ENCODE measurements around the gene INSL3. TPM values are rescaled to one million over a fixed set of nuclear protein-coding genes. Genes with fewer than 3 reads are reported as not detected.

The INSL3 gene
- total RNA-seq, 1 donor from 2014 or later, result not detected

DNA sequence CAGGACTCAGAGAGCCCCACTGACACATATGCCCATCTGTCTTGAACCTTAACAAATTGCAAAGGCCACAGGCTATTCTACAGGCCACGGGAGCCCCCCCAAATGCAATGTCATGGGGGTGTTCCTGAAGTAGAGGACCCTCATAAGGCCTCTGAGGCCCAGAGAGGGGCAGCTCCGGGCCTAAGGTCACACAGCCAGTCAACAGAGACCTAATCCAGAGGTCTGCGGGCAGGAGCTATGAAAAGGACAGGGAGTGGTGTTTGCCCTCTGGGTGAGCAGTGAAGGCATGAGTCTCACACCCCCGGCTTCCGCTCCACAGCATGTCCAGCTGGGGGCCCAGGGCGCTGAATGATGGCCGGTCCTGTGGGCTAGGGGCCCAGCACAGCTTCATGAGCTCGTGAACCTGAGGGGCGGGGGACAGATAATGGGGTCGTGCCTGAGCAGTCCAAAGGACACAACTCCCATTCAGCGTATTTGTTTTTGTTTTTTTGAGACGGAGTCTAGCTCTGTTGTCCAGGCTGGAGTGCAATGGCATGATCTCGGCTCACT is 5.3 kb upstream of the INSL3 start:
- no peak overlapping the region for H3K9ac ChIP-seq
- Mint-ChIP-seq H3K9me3 (no peaks in the 10 kb centered on the region), H3K36me3 (no peaks in the 10 kb centered on the region), H3K4me3 (no peak overlapping the region), H3K27me3 (ENCODE audit: insufficient read depth, low read depth) (peaks cover 2% of the 10 kb centered on the region), H3K27ac (no peak overlapping the region), H3K4me1 (peaks cover 9% of the 10 kb centered on the region)
- peaks cover 20% of the 10 kb centered on the region for H3F3A ChIP-seq (ENCODE audit: low read depth)
- DNase-seq (ENCODE audit: low spot score), result no peak
- TF ChIP-seq EZH2 (IDR thresholded peaks at IDR 0.05) (no peak), EZH2phosphoT487 (IDR thresholded peaks at IDR 0.05) (no peak)
- TF ChIP-seq, protein P1, sequence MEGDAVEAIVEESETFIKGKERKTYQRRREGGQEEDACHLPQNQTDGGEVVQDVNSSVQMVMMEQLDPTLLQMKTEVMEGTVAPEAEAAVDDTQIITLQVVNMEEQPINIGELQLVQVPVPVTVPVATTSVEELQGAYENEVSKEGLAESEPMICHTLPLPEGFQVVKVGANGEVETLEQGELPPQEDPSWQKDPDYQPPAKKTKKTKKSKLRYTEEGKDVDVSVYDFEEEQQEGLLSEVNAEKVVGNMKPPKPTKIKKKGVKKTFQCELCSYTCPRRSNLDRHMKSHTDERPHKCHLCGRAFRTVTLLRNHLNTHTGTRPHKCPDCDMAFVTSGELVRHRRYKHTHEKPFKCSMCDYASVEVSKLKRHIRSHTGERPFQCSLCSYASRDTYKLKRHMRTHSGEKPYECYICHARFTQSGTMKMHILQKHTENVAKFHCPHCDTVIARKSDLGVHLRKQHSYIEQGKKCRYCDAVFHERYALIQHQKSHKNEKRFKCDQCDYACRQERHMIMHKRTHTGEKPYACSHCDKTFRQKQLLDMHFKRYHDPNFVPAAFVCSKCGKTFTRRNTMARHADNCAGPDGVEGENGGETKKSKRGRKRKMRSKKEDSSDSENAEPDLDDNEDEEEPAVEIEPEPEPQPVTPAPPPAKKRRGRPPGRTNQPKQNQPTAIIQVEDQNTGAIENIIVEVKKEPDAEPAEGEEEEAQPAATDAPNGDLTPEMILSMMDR (IDR thresholded peaks at IDR 0.05), result no peak
- H3K4me2 ChIP-seq, result no peak overlapping the region
- no peak overlapping the region for H3K27ac ChIP-seq
- no peak overlapping the region for H3K4me3 ChIP-seq
- no peaks in the 10 kb centered on the region for H3K79me2 ChIP-seq (ENCODE audit: low read depth)
- H3K4me1 ChIP-seq, result peaks cover 2% of the 10 kb centered on the region
- H4K20me1 ChIP-seq (ENCODE audit: low read depth), result no peaks in the 10 kb centered on the region
- no peaks in the 10 kb centered on the region for H3K9me3 ChIP-seq (ENCODE audit: low read depth)
- no peak overlapping the region for H2AFZ ChIP-seq (replicated peaks)
- H3K36me3 ChIP-seq, result no peaks in the 10 kb centered on the region
- H3K27me3 ChIP-seq, result peaks cover 6% of the 10 kb centered on the region

DNA sequence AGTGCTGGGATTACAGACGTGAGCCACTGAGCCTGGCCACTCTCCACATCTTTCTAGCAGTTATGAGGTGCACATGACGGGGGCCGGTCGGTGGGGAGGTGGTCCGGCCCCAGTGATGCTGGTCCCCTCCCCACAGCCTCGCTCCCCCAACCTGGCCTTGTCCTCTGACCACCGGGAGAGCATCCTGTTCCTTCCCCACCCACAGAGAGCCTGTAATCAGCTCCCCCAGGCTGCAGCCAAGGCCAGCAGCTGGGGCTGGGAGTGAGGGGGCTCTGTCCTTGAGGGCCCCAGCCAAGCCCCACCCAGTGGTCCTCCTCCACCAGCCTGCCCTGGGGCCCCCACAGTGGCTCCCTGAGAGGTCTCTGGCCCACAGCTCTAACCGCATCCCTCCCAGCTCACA is 3.0 kb upstream of the INSL3 start:
- Mint-ChIP-seq H3K27me3 (ENCODE audit: insufficient read depth, low read depth) (peaks cover 2% of the 10 kb centered on the region), H3K36me3 (no peaks in the 10 kb centered on the region), H3K9me3 (no peaks in the 10 kb centered on the region), H3K4me1 (no peaks in the 10 kb centered on the region), H3K4me3 (no peak overlapping the region), H3K27ac (no peak overlapping the region)
- Histone ChIP-seq H2AFZ (replicated peaks) (no peak overlapping the region), H3F3A (ENCODE audit: low read depth) (peaks cover 2% of the 10 kb centered on the region), H3K36me3 (no peaks in the 10 kb centered on the region), H3K9ac (no peak overlapping the region), H3K4me1 (no peaks in the 10 kb centered on the region), H3K27me3 (no peaks in the 10 kb centered on the region), H3K4me3 (no peak overlapping the region), H3K27ac (no peak overlapping the region), H4K20me1 (ENCODE audit: low read depth) (no peaks in the 10 kb centered on the region), H3K9me3 (ENCODE audit: low read depth) (no peaks in the 10 kb centered on the region), H3K4me2 (no peak overlapping the region), H3K79me2 (ENCODE audit: low read depth) (no peaks in the 10 kb centered on the region)
- no peak for DNase-seq (ENCODE audit: low spot score)
- TF ChIP-seq EZH2 (IDR thresholded peaks at IDR 0.05) (no peak), EZH2phosphoT487 (IDR thresholded peaks at IDR 0.05) (no peak)
- TF ChIP-seq, protein P1 (IDR thresholded peaks at IDR 0.05), result no peak

DNA sequence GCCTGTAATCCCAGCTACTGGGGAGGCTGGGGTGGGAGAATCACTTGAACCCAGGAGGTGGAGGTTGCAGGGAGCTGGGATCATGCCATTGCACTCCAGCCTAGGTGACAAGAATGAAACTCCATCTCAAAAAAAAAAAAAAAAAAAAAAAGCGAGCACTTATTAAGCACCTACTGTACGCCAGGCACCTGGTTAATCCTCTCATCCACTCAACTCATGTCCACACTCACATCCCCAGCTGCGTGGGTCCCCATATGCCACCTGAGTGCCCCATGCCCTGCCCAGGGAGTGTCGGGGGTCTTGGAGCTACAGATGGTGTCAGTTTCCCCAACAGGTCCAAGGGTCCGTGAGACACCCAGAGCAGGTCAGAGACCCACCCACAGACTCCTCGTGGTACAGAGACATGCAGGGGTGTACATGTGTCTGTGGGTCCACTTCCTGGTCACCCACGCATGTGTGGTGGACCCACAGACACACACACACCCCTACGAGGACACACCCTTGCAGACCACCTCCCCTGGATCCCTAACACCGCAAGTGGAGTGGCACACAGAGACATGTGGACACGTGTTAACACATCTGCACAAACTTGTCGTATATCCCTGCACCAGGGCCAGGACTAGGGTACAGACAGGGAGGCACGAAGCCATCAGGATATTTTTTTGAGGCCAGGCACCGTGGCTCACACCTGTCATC is 3.5 kb downstream of the INSL3 start:
- Mint-ChIP-seq H3K27ac (no peak overlapping the region), H3K27me3 (ENCODE audit: insufficient read depth, low read depth) (peaks cover 2% of the 10 kb centered on the region), H3K4me3 (no peak overlapping the region), H3K36me3 (no peaks in the 10 kb centered on the region), H3K9me3 (no peaks in the 10 kb centered on the region), H3K4me1 (no peaks in the 10 kb centered on the region)
- no peak for DNase-seq (ENCODE audit: low spot score)
- Histone ChIP-seq H3K4me3 (no peak overlapping the region), H3K4me2 (no peak overlapping the region), H3K4me1 (no peaks in the 10 kb centered on the region), H4K20me1 (ENCODE audit: low read depth) (no peaks in the 10 kb centered on the region), H3K27ac (no peak overlapping the region), H3K9me3 (ENCODE audit: low read depth) (no peaks in the 10 kb centered on the region), H3K9ac (no peak overlapping the region), H3K36me3 (no peaks in the 10 kb centered on the region), H2AFZ (replicated peaks) (no peak overlapping the region), H3K79me2 (ENCODE audit: low read depth) (no peaks in the 10 kb centered on the region), H3F3A (ENCODE audit: low read depth) (no peaks in the 10 kb centered on the region), H3K27me3 (no peaks in the 10 kb centered on the region)
- TF ChIP-seq, protein P1 (IDR thresholded peaks at IDR 0.05), result no peak
- no peak for TF ChIP-seq EZH2 (IDR thresholded peaks at IDR 0.05)
- no peak for TF ChIP-seq EZH2phosphoT487 (IDR thresholded peaks at IDR 0.05)

Data from neural progenitor cell (in vitro differentiated cells).